Heart left ventricle (tissue), 16 donors: ENCODE measurements around the gene ZNF785. TPM values are rescaled to one million over a fixed set of nuclear protein-coding genes. Genes with fewer than 3 reads are reported as not detected.
A peak's percentile ranks its signal among the peaks of the same experiment; 100 is the strongest.

Source experiments
- ATAC-seq, 4 donors: fragments of 200-7000 bp; cut with Tn5 transposase; one replicate each; pipeline ENCODE4 v1.9.1; 2020 to 2022; ENCODE audit warnings: moderate library complexity in 4 of 4, mild to moderate bottlenecking in 3 of 4, moderate number of reproducible peaks in 1 of 4
- DNase-seq, 5 donors: peaks; one replicate each; pipeline ENCODE4 v3.0.0-alpha.2; 2020
- H3K27ac ChIP-seq, 12 donors: fragments of 200-600 bp; sonication (generic) in 4 of 12; one replicate each; pipeline versions ENCODE4 v1.5.0 to v1.8.0; 2016 to 2022; ENCODE audit warnings: mild to moderate bottlenecking in 2 of 12
- H3K27me3 ChIP-seq, 9 donors: fragments of 200-600 bp; sonication (generic) in 2 of 9; one replicate each; pipeline versions ENCODE4 v1.5.1 to v1.8.0; 2016 to 2022; ENCODE audit warnings: mild to moderate bottlenecking in 3 of 9
- H3K36me3 ChIP-seq, 9 donors: fragments of 200-600 bp; sonication (generic) in 2 of 9; one replicate each; pipeline versions ENCODE4 v1.5.0 to v1.8.0; 2018 to 2022; ENCODE audit warnings: mild to moderate bottlenecking in 2 of 9
- H3K4me1 ChIP-seq, 12 donors: fragments of 200-600 bp; sonication (generic) in 4 of 12; one replicate each; pipeline versions ENCODE4 v1.5.0 to v1.8.0; 2016 to 2022; ENCODE audit warnings: mild to moderate bottlenecking in 3 of 12
- H3K4me3 ChIP-seq, 12 donors: fragments of 200-600 bp; sonication (generic) in 4 of 12; one replicate each; pipeline versions ENCODE4 v1.5.0 to v1.8.0; 2017 to 2022; ENCODE audit warnings: mild to moderate bottlenecking in 9 of 12, moderate library complexity in 4 of 12
- H3K9me3 ChIP-seq, 12 donors: fragments of 200-600 bp; sonication (generic) in 4 of 12; one replicate each; pipeline versions ENCODE4 v1.5.0 to v1.8.0; 2016 to 2022; ENCODE audit warnings: mild to moderate bottlenecking in 1 of 12
- POLR2A ChIP-seq, 2 donors: fragments of 450-650 bp; IDR thresholded peaks; one replicate each; pipeline ENCODE4 v1.6.1; 2017; ENCODE audit warnings: antibody characterized with exemption in 2 of 2, mild to moderate bottlenecking in 2 of 2, moderate library complexity in 2 of 2
- WGBS, 4 donors: extraction: QIAGEN DNeasy Blood & Tissue Kit in 2 of 4; methylation state at CpG; one replicate each; pipeline versions ENCODE4 v1.1.5 to v1.1.7; 2013 to 2018; 5-methylcytosine and 5-hydroxymethylcytosine counted together
- intact Hi-C, 10 donors: fragments of 100-400 bp; cut with DNase I; formaldehyde crosslinking; loops; one replicate each; pipeline versions ENCODE4 v1.11.1 to v1.14.2; 2022
- polyA plus RNA-seq, 2 donors: library from polyadenylated mRNA; stranded (reverse); fragments of 200-250 nt; gene quantifications; one replicate each; pipeline ENCODE4 v1.2.3, GENCODE V29; 2013
- total RNA-seq, 9 donors: library from RNA; depleted of rRNA in 2 of 9; stranded (reverse); fragments of >200 nt in 2 of 9; fragmentation: NEBNext Ultra II Directional in 3 of 9; extraction: Animal tissue kit (Norgen Biotek cat#: 25700) in 3 of 9; gene quantifications; one replicate each; pipeline versions ENCODE4 v1.1.0 to v1.2.4, GENCODE V29; 2016 to 2023
- TF ChIP-seq, protein P1 (sequence below), 12 donors: fragments of 200-600 bp; sonication (generic) in 4 of 12; IDR thresholded peaks; one replicate each; pipeline versions ENCODE4 v1.5.0 to v1.8.0; 2018 to 2022; ENCODE audit warnings: antibody characterized with exemption in 12 of 12, mild to moderate bottlenecking in 5 of 12
- donor health status: ischemic (EF 13 %, LVEDD 7.1; RV severe dilation, severe dysfunction).
- donor health status: healthy with polysubstance abuse.
- donor health status: DM: no; HTN: yes; CAD: no.
- donor health status: DM: no; HTN: no; CAD: no.
- donor health status: ischemic (EF 25% LVEDD 6.9; RV normal size, moderate dysfunction).
- donor health status: ischemic (EF 25% LVEDD 5.7; RV mildly dilated, moderate dysfunction).
- donor health status: healthy.
- donor health status: DM: yes; HTN: yes; CAD: no.
- donor health status: ischemic (EF 35%, LVEDD 5.7; RV mildly dilated, moderate dysfunction).
- donor health status: nonischemic (EF 11% LVEDD 7.7; RV severe dilation, severe dysfunction).
- donor health status: DM: yes; HTN: yes; CAD: no.
- donor health status: PGD.
- donor health status: ischemic (EF 29% LVEDD 5.4; RV normal size, mild dysfunction).
- donor health status: nonischemic (EF 23%, LVEDD 6.1; RV moderate dilation, normal function).

The ZNF785 gene
- total and polyA plus RNA-seq, 11 donors: 2.9 to 10.9 (median 4.5) TPM

GRCh38 chr16:30609002-30609925 lies 23.8 kb upstream of the ZNF785 start:
- H3K4me1 ChIP-seq: peaks cover 0 to 54% (median 11%) of the 10 kb centered on the region in 12 donors
- ATAC-seq (peak in 3 of 4 donors; percentile 57 to 70 (median 68)), DNase-seq (peak; percentile 49 to 69 (median 58))
- 13 to 17% (median 15%) methylated on average over 35 to 40 of the region's 40 CpGs for WGBS, 4 donors
- intact Hi-C loops: loop anchor here in 2 of 10 donors (5.0 to 10.0 kb wide), 2 partner anchors 164 to 167 kb away; partner anchors contain the start of gene SEPHS2 (in 1 of the 2)
- peak overlapping the region; percentile 64 to 99 (median 88) for H3K4me3 ChIP-seq
- H3K27me3 ChIP-seq: no peaks in the 10 kb centered on the region
- peak overlapping the region; percentile 84 to 99 (median 97) for H3K27ac ChIP-seq
- no peaks in the 10 kb centered on the region for H3K9me3 ChIP-seq
- no peak for TF ChIP-seq POLR2A (IDR thresholded peaks at IDR 0.05)
- TF ChIP-seq, protein P1, sequence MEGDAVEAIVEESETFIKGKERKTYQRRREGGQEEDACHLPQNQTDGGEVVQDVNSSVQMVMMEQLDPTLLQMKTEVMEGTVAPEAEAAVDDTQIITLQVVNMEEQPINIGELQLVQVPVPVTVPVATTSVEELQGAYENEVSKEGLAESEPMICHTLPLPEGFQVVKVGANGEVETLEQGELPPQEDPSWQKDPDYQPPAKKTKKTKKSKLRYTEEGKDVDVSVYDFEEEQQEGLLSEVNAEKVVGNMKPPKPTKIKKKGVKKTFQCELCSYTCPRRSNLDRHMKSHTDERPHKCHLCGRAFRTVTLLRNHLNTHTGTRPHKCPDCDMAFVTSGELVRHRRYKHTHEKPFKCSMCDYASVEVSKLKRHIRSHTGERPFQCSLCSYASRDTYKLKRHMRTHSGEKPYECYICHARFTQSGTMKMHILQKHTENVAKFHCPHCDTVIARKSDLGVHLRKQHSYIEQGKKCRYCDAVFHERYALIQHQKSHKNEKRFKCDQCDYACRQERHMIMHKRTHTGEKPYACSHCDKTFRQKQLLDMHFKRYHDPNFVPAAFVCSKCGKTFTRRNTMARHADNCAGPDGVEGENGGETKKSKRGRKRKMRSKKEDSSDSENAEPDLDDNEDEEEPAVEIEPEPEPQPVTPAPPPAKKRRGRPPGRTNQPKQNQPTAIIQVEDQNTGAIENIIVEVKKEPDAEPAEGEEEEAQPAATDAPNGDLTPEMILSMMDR (IDR thresholded peaks at IDR 0.05): no peak
- H3K36me3 ChIP-seq: peaks cover 0 to 41% (median 39%) of the 10 kb centered on the region in 9 donors

DNA sequence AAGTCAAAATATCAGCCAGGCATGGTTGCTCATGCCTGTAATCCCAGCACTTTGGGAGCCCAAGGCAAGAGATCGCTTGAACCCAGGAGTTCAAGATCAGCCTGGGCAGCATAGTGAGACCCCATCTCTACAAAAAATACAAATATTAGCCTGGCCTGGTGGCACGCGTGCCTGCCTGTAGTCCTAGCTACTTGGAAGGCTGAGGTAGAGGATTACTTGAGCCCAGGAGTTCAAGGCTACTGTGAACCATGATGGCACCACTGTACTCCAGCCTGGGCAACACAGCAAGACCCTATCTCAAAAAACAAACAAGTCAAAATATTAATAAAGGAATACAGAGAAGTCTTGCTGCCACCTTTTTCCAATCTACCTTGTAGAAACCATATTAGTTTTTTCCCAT lies 20.5 kb upstream of the ZNF785 start:
- Histone ChIP-seq H3K36me3 (peaks cover 0 to 65% (median 49%) of the 10 kb centered on the region in 9 donors), H3K27ac (peak overlapping the region in 1 of 12 donors; percentile 64), H3K4me1 (peaks cover 0 to 76% (median 16%) of the 10 kb centered on the region in 12 donors), H3K4me3 (no peak overlapping the region), H3K27me3 (no peaks in the 10 kb centered on the region), H3K9me3 (no peaks in the 10 kb centered on the region)
- DNase-seq: no peak
- 95 to 99% (median 97%) methylated on average over 3 of the region's 3 CpGs for WGBS, 4 donors
- ATAC-seq: no peak
- no peak for TF ChIP-seq POLR2A (IDR thresholded peaks at IDR 0.05)
- TF ChIP-seq, protein P1 (IDR thresholded peaks at IDR 0.05): no peak
- intact Hi-C loops: loop anchor here in 2 of 10 donors (5.0 to 10.0 kb wide), 2 partner anchors 161 to 164 kb away; partner anchors contain the start of gene SEPHS2 (in 1 of the 2)

- Histone ChIP-seq H3K27ac (peak overlapping the region in 1 of 12 donors; percentile 64), H3K27me3 (no peaks in the 10 kb centered on the region), H3K9me3 (no peaks in the 10 kb centered on the region), H3K4me3 (no peak overlapping the region), H3K36me3 (peaks cover 0 to 65% (median 49%) of the 10 kb centered on the region in 9 donors), H3K4me1 (peaks cover 0 to 69% (median 14%) of the 10 kb centered on the region in 12 donors)
- 85 to 93% (median 92%) methylated on average over 12 to 15 of the region's 15 CpGs for WGBS, 4 donors
- no peak for TF ChIP-seq POLR2A (IDR thresholded peaks at IDR 0.05)
- TF ChIP-seq, protein P1 (IDR thresholded peaks at IDR 0.05): no peak
- ATAC-seq (no peak), DNase-seq (peak in 2 of 5 donors; percentile 50 to 77)
- intact Hi-C loops: loop anchor here in 2 of 10 donors (5.0 to 10.0 kb wide), 2 partner anchors 160 to 163 kb away; partner anchors contain the start of gene SEPHS2 (in 1 of the 2)
Observed at GRCh38 chr16:30605158-30605557, 19.7 kb upstream of the ZNF785 start.
